Fibroblast of lung (primary cell): Measurements from ENCODE around the gene RAPGEF5.

Experiments
- EZH2 ChIP-seq: IDR thresholded peaks from 2 replicates; pipeline ENCODE4 v1.5.1; 2012; ENCODE audit warnings: low read length, control low read depth, mild to moderate bottlenecking; ENCODE audit errors: missing control alignments
- TF ChIP-seq, protein P1 (sequence below), 2 donors: IDR thresholded peaks in 1 of 2; conservative IDR thresholded peaks in 1 of 2; 1 replicate in 1 of 2; 2 replicates in 1 of 2; pipeline ENCODE4 v1.5.1; 2011 to 2012; ENCODE audit warnings: low read length in 2 of 2, control low read depth in 1 of 2, inconsistent platforms in 1 of 2, low read depth in 1 of 2, mild to moderate bottlenecking in 1 of 2

DNA sequence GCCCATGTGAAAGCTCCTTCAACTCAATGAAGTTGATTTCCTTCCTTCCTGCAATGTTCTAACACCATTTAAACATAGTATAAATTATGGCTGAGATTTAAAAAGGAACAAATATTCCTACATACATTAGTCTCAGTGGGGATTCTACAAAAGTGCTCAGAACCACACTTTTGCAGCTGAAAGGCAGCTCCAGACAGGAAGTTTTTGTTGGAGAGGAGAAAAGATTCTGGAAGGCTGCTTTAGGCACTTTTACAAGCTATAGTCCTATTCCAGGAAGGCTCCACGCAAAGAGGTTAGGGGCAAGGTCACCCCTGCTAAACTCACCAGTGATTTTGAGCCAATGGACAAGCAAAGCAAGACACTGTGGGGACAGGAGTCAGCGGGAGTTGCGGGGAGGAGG, 232.0 kb downstream of the RAPGEF5 start:
- TF ChIP-seq EZH2: no peak
- TF ChIP-seq, protein P1, sequence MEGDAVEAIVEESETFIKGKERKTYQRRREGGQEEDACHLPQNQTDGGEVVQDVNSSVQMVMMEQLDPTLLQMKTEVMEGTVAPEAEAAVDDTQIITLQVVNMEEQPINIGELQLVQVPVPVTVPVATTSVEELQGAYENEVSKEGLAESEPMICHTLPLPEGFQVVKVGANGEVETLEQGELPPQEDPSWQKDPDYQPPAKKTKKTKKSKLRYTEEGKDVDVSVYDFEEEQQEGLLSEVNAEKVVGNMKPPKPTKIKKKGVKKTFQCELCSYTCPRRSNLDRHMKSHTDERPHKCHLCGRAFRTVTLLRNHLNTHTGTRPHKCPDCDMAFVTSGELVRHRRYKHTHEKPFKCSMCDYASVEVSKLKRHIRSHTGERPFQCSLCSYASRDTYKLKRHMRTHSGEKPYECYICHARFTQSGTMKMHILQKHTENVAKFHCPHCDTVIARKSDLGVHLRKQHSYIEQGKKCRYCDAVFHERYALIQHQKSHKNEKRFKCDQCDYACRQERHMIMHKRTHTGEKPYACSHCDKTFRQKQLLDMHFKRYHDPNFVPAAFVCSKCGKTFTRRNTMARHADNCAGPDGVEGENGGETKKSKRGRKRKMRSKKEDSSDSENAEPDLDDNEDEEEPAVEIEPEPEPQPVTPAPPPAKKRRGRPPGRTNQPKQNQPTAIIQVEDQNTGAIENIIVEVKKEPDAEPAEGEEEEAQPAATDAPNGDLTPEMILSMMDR (conservative IDR thresholded peaks at IDR 0.05 in 1 of 2, IDR thresholded peaks at IDR 0.05 in 1 of 2; ENCODE audit: low read depth in 1 of 2, low read length in 2 of 2): no peak
